ENCODE measurements around the gene PEX5. TPM values are rescaled to one million over a fixed set of nuclear protein-coding genes. Genes with fewer than 3 reads are reported as not detected.

Gene PEX5
- total and polyA plus RNA-seq, 2 experiments from 2014 or later: 7.5 to 72.0 TPM

DNA sequence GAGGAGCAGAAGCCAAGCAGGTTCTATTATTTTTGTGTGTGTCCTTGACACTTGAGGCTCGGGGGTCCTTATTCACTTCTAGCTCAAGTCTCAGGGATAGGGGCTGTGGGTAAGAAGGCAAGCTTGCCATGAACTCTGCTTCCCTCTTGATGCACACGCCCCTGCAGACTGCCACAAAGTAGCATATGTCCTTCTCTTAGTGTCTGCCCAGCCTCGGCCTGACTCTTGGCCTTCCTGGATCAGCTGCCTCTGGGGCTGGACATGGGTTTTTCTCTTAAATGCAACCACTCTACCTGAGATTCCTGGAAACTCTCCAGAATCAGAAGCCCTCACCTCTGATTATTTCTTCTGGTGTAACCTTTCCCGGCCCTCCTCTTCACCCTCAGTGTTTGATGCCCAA lies 28.2 kb upstream of the PEX5 start:
- no peaks in the 10 kb centered on the region for H3K79me2 ChIP-seq (replicated peaks; ENCODE audit: insufficient read depth)
- no peaks in the 10 kb centered on the region for H3K4me1 ChIP-seq (ENCODE audit: insufficient read depth)
- peaks cover 5% of the 10 kb centered on the region; the same call in 2 of the 3 replicates for H3K4me1 Mint-ChIP-seq
- no peaks in the 10 kb centered on the region for H3K36me3 ChIP-seq (ENCODE audit: insufficient read depth)
- H3K36me3 Mint-ChIP-seq (ENCODE audit: low read depth): peaks cover 12% of the 10 kb centered on the region
- H3K27me3 ChIP-seq (ENCODE audit: insufficient read depth): peaks cover 7% of the 10 kb centered on the region; the same call in 1 of the 2 replicates
- H3K4me2 ChIP-seq: no peak overlapping the region
- no peak overlapping the region for H2AFZ ChIP-seq
- peaks cover 29% of the 10 kb centered on the region for H3K9me3 Mint-ChIP-seq
- no peaks in the 10 kb centered on the region for H4K20me1 ChIP-seq (replicated peaks; ENCODE audit: insufficient read depth)
- H3K27ac ChIP-seq (ENCODE audit: low read depth): no peak overlapping the region
- H3K27ac Mint-ChIP-seq: no peak overlapping the region
- DNase-seq (ENCODE audit: low spot score) (no peak), ATAC-seq (no peak)
- no peak overlapping the region for H3K4me3 ChIP-seq
- peaks cover 12% of the 10 kb centered on the region; the same call in 1 of the 2 replicates for H3K9me2 ChIP-seq (ENCODE audit: insufficient read depth)
- H3K27me3 Mint-ChIP-seq (ENCODE audit: insufficient read depth, low read depth, poor library complexity): peaks cover 13% of the 10 kb centered on the region
- no peaks in the 10 kb centered on the region for H3F3A ChIP-seq (replicated peaks; ENCODE audit: low read depth)
- no peak overlapping the region for H3K4me3 Mint-ChIP-seq
- TF ChIP-seq, protein P1, sequence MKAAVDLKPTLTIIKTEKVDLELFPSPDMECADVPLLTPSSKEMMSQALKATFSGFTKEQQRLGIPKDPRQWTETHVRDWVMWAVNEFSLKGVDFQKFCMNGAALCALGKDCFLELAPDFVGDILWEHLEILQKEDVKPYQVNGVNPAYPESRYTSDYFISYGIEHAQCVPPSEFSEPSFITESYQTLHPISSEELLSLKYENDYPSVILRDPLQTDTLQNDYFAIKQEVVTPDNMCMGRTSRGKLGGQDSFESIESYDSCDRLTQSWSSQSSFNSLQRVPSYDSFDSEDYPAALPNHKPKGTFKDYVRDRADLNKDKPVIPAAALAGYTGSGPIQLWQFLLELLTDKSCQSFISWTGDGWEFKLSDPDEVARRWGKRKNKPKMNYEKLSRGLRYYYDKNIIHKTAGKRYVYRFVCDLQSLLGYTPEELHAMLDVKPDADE (IDR thresholded peaks at IDR 0.05): no peak
- TF ChIP-seq, protein P2, sequence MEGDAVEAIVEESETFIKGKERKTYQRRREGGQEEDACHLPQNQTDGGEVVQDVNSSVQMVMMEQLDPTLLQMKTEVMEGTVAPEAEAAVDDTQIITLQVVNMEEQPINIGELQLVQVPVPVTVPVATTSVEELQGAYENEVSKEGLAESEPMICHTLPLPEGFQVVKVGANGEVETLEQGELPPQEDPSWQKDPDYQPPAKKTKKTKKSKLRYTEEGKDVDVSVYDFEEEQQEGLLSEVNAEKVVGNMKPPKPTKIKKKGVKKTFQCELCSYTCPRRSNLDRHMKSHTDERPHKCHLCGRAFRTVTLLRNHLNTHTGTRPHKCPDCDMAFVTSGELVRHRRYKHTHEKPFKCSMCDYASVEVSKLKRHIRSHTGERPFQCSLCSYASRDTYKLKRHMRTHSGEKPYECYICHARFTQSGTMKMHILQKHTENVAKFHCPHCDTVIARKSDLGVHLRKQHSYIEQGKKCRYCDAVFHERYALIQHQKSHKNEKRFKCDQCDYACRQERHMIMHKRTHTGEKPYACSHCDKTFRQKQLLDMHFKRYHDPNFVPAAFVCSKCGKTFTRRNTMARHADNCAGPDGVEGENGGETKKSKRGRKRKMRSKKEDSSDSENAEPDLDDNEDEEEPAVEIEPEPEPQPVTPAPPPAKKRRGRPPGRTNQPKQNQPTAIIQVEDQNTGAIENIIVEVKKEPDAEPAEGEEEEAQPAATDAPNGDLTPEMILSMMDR (conservative IDR thresholded peaks at IDR 0.05; ENCODE audit: low read depth in 2 of 2): no peak
- no peak for TF ChIP-seq NANOG (IDR thresholded peaks at IDR 0.05; ENCODE audit: borderline replicate concordance)
- TF ChIP-seq JUNB (IDR thresholded peaks at IDR 0.05; ENCODE audit: unreplicated experiment): no peak
- TF ChIP-seq, protein P3, sequence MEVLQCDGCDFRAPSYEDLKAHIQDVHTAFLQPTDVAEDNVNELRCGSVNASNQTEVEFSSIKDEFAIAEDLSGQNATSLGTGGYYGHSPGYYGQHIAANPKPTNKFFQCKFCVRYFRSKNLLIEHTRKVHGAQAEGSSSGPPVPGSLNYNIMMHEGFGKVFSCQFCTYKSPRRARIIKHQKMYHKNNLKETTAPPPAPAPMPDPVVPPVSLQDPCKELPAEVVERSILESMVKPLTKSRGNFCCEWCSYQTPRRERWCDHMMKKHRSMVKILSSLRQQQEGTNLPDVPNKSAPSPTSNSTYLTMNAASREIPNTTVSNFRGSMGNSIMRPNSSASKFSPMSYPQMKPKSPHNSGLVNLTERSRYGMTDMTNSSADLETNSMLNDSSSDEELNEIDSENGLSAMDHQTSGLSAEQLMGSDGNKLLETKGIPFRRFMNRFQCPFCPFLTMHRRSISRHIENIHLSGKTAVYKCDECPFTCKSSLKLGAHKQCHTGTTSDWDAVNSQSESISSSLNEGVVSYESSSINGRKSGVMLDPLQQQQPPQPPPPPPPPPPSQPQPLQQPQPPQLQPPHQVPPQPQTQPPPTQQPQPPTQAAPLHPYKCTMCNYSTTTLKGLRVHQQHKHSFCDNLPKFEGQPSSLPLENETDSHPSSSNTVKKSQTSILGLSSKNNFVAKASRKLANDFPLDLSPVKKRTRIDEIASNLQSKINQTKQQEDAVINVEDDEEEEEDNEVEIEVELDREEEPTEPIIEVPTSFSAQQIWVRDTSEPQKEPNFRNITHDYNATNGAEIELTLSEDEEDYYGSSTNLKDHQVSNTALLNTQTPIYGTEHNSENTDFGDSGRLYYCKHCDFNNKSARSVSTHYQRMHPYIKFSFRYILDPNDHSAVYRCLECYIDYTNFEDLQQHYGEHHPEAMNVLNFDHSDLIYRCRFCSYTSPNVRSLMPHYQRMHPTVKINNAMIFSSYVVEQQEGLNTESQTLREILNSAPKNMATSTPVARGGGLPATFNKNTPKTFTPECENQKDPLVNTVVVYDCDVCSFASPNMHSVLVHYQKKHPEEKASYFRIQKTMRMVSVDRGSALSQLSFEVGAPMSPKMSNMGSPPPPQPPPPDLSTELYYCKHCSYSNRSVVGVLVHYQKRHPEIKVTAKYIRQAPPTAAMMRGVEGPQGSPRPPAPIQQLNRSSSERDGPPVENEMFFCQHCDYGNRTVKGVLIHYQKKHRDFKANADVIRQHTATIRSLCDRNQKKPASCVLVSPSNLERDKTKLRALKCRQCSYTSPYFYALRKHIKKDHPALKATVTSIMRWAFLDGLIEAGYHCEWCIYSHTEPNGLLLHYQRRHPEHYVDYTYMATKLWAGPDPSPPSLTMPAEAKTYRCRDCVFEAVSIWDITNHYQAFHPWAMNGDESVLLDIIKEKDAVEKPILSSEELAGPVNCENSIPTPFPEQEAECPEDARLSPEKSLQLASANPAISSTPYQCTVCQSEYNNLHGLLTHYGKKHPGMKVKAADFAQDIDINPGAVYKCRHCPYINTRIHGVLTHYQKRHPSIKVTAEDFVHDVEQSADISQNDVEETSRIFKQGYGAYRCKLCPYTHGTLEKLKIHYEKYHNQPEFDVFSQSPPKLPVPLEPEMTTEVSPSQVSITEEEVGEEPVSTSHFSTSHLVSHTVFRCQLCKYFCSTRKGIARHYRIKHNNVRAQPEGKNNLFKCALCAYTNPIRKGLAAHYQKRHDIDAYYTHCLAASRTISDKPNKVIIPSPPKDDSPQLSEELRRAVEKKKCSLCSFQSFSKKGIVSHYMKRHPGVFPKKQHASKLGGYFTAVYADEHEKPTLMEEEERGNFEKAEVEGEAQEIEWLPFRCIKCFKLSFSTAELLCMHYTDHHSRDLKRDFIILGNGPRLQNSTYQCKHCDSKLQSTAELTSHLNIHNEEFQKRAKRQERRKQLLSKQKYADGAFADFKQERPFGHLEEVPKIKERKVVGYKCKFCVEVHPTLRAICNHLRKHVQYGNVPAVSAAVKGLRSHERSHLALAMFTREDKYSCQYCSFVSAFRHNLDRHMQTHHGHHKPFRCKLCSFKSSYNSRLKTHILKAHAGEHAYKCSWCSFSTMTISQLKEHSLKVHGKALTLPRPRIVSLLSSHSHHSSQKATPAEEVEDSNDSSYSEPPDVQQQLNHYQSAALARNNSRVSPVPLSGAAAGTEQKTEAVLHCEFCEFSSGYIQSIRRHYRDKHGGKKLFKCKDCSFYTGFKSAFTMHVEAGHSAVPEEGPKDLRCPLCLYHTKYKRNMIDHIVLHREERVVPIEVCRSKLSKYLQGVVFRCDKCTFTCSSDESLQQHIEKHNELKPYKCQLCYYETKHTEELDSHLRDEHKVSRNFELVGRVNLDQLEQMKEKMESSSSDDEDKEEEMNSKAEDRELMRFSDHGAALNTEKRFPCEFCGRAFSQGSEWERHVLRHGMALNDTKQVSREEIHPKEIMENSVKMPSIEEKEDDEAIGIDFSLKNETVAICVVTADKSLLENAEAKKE (CRISPR knock-in tag; IDR thresholded peaks at IDR 0.05): no peak
- no peak for TF ChIP-seq ZNF331 (CRISPR knock-in tag; IDR thresholded peaks at IDR 0.05; ENCODE audit: low read depth)
- TF ChIP-seq EZH2phosphoT487 (IDR thresholded peaks at IDR 0.05; ENCODE audit: unreplicated experiment): no peak
- TF ChIP-seq, protein P4, sequence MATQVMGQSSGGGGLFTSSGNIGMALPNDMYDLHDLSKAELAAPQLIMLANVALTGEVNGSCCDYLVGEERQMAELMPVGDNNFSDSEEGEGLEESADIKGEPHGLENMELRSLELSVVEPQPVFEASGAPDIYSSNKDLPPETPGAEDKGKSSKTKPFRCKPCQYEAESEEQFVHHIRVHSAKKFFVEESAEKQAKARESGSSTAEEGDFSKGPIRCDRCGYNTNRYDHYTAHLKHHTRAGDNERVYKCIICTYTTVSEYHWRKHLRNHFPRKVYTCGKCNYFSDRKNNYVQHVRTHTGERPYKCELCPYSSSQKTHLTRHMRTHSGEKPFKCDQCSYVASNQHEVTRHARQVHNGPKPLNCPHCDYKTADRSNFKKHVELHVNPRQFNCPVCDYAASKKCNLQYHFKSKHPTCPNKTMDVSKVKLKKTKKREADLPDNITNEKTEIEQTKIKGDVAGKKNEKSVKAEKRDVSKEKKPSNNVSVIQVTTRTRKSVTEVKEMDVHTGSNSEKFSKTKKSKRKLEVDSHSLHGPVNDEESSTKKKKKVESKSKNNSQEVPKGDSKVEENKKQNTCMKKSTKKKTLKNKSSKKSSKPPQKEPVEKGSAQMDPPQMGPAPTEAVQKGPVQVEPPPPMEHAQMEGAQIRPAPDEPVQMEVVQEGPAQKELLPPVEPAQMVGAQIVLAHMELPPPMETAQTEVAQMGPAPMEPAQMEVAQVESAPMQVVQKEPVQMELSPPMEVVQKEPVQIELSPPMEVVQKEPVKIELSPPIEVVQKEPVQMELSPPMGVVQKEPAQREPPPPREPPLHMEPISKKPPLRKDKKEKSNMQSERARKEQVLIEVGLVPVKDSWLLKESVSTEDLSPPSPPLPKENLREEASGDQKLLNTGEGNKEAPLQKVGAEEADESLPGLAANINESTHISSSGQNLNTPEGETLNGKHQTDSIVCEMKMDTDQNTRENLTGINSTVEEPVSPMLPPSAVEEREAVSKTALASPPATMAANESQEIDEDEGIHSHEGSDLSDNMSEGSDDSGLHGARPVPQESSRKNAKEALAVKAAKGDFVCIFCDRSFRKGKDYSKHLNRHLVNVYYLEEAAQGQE (IDR thresholded peaks at IDR 0.05; ENCODE audit: unreplicated experiment): no peak
- TF ChIP-seq ZNF114 (CRISPR knock-in tag; IDR thresholded peaks at IDR 0.05): no peak
- no peak for TF ChIP-seq CREB1 (CRISPR knock-in tag; IDR thresholded peaks at IDR 0.05; ENCODE audit: low read depth)
- TF ChIP-seq STAT1 (IDR thresholded peaks at IDR 0.05; ENCODE audit: unreplicated experiment): no peak
- TF ChIP-seq EZH2 (IDR thresholded peaks at IDR 0.05; ENCODE audit: low read depth, unreplicated experiment): no peak
- TF ChIP-seq POLR2AphosphoS5 (IDR thresholded peaks at IDR 0.05; ENCODE audit: low read depth): no peak
